ENCODE data around the gene ZSWIM6.

DNA sequence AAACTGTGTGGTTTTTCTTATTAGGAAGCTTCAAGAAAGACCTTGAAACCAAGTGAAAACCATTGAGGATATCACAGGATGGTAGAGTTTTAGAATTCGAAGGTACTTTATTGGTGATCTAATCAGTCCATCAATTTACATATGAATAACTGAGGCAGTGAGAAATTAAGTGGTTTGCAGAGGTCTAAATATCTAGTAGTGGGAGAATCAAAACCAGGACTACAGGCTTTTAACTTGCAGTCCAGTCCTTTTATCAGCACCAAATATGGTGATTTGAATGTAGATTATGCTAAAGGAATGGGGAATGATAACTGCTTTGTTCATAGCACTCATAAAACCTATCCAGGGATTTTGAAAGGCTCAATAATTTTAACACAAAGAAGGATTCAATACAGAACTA is 85.8 kb downstream of the ZSWIM6 start:
- TF ChIP-seq, protein P1, sequence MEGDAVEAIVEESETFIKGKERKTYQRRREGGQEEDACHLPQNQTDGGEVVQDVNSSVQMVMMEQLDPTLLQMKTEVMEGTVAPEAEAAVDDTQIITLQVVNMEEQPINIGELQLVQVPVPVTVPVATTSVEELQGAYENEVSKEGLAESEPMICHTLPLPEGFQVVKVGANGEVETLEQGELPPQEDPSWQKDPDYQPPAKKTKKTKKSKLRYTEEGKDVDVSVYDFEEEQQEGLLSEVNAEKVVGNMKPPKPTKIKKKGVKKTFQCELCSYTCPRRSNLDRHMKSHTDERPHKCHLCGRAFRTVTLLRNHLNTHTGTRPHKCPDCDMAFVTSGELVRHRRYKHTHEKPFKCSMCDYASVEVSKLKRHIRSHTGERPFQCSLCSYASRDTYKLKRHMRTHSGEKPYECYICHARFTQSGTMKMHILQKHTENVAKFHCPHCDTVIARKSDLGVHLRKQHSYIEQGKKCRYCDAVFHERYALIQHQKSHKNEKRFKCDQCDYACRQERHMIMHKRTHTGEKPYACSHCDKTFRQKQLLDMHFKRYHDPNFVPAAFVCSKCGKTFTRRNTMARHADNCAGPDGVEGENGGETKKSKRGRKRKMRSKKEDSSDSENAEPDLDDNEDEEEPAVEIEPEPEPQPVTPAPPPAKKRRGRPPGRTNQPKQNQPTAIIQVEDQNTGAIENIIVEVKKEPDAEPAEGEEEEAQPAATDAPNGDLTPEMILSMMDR (conservative IDR thresholded peaks at IDR 0.05), result no peak
- TF ChIP-seq ZFX (IDR thresholded peaks at IDR 0.05), result no peak

Data from C4-2B (cell line).